HL-60 (cell line): ENCODE measurements around the gene TCF25.

ENCODE experiments used
- DNase-seq, 2 experiments: peaks; one replicate each; pipeline ENCODE4 v3.0.0-alpha.2; 2010 to 2020; ENCODE audit warnings: low read depth in 1 of 2, low spot score in 1 of 2
- H3K27ac ChIP-seq: fragments of 250-450 bp; sonication (Bioruptor Pico); replicated peaks from 2 replicates; pipeline ENCODE4 v1.5.1; 2020; ENCODE audit warnings: mild to moderate bottlenecking, moderate library complexity
- H3K27me3 ChIP-seq: fragments of 250-450 bp; sonication (Bioruptor Pico); 2 replicates; pipeline ENCODE4 v1.5.1; 2021; ENCODE audit warnings: mild to moderate bottlenecking, moderate library complexity; ENCODE audit not compliant: insufficient read depth, poor library complexity, severe bottlenecking
- H3K4me3 ChIP-seq: replicated peaks from 2 replicates; pipeline ENCODE4 v1.5.1; 2011; ENCODE audit warnings: mild to moderate bottlenecking, control low read depth, low read length; ENCODE audit not compliant: insufficient read depth
- GABPA ChIP-seq: IDR thresholded peaks from 2 replicates; pipeline ENCODE4 v1.6.1; 2012; ENCODE audit warnings: low read depth
- POLR2AphosphoS5 ChIP-seq: IDR thresholded peaks from 2 replicates; pipeline ENCODE4 v1.6.1; 2012; ENCODE audit warnings: low read depth
- SPI1 ChIP-seq: IDR thresholded peaks from 2 replicates; pipeline ENCODE4 v1.6.1; 2012; ENCODE audit warnings: low read depth, mild to moderate bottlenecking, borderline replicate concordance
- TF ChIP-seq, protein P1 (sequence below): IDR thresholded peaks from 2 replicates; pipeline ENCODE4 v1.6.1; 2012; ENCODE audit warnings: low read depth; ENCODE audit not compliant: insufficient replicate concordance
- TF ChIP-seq, protein P2 (sequence below): IDR thresholded peaks from one replicate; pipeline ENCODE4 v1.5.1; 2011; ENCODE audit warnings: low read length, control low read depth, inconsistent platforms; ENCODE audit not compliant: insufficient read depth

The TCF25 gene

DNA sequence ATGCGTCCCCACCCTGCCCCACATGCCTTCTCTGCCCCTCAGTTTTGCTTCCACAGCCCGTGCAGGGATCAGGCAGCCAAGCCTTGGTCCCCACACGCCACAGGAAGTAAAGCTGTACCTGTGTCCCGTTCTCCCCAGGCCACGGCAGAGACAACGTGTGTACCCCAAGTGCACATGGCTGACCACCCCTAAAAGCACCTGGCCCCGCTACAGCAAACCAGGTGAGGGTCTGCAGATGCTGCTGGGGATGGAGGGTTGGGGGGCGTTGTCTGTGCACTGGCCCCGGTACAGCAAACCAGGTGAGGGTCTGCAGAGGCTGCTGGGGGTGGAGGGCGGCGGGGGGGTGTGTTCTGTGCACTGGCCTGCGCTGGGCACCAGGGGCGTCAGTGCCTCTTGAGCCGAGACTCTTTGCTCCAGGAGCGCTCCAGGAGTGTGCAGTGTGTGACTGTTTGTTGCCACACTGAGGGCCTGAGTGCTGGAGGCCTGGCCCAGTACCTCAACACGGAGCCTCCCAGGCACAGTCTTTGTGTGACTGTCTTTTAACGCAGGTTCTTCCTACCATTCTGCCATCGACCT, 18.8 kb downstream of the TCF25 start:
- Histone ChIP-seq H3K4me3 (no peak overlapping the region), H3K27me3 (no peaks in the 10 kb centered on the region), H3K27ac (no peak overlapping the region)
- TF ChIP-seq, protein P1, sequence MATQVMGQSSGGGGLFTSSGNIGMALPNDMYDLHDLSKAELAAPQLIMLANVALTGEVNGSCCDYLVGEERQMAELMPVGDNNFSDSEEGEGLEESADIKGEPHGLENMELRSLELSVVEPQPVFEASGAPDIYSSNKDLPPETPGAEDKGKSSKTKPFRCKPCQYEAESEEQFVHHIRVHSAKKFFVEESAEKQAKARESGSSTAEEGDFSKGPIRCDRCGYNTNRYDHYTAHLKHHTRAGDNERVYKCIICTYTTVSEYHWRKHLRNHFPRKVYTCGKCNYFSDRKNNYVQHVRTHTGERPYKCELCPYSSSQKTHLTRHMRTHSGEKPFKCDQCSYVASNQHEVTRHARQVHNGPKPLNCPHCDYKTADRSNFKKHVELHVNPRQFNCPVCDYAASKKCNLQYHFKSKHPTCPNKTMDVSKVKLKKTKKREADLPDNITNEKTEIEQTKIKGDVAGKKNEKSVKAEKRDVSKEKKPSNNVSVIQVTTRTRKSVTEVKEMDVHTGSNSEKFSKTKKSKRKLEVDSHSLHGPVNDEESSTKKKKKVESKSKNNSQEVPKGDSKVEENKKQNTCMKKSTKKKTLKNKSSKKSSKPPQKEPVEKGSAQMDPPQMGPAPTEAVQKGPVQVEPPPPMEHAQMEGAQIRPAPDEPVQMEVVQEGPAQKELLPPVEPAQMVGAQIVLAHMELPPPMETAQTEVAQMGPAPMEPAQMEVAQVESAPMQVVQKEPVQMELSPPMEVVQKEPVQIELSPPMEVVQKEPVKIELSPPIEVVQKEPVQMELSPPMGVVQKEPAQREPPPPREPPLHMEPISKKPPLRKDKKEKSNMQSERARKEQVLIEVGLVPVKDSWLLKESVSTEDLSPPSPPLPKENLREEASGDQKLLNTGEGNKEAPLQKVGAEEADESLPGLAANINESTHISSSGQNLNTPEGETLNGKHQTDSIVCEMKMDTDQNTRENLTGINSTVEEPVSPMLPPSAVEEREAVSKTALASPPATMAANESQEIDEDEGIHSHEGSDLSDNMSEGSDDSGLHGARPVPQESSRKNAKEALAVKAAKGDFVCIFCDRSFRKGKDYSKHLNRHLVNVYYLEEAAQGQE, result no peak
- TF ChIP-seq GABPA (no peak), POLR2AphosphoS5 (no peak), SPI1 (no peak)
- TF ChIP-seq, protein P2, sequence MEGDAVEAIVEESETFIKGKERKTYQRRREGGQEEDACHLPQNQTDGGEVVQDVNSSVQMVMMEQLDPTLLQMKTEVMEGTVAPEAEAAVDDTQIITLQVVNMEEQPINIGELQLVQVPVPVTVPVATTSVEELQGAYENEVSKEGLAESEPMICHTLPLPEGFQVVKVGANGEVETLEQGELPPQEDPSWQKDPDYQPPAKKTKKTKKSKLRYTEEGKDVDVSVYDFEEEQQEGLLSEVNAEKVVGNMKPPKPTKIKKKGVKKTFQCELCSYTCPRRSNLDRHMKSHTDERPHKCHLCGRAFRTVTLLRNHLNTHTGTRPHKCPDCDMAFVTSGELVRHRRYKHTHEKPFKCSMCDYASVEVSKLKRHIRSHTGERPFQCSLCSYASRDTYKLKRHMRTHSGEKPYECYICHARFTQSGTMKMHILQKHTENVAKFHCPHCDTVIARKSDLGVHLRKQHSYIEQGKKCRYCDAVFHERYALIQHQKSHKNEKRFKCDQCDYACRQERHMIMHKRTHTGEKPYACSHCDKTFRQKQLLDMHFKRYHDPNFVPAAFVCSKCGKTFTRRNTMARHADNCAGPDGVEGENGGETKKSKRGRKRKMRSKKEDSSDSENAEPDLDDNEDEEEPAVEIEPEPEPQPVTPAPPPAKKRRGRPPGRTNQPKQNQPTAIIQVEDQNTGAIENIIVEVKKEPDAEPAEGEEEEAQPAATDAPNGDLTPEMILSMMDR, result no peak
- DNase-seq, result no peak

DNA sequence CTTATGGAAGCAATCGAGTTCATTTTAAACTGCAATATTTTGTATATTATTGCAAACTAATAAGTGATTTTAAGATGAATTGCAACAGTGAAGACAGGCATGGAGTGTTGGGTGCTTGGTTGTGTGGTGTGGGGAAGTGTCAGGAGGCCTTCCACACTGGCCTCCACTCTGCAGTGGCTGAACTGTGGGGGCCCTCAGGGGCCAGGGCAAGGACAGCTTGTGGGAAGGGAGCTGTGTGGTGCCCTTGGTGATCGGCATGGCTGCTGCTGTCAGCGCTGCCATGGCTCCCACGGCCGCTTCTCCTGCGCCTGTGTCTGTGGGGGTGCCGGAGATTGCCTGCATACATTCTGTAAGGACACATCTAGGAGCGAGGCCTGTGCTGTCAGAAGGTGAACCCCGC, 19.2 kb downstream of the TCF25 start:
- TF ChIP-seq, protein P1, result no peak
- TF ChIP-seq, protein P2, result no peak
- no peak for TF ChIP-seq POLR2AphosphoS5
- no peak for TF ChIP-seq GABPA
- TF ChIP-seq SPI1, result no peak
- H3K4me3 ChIP-seq, result no peak overlapping the region
- H3K27me3 ChIP-seq, result no peaks in the 10 kb centered on the region
- DNase-seq, result no peak
- no peak overlapping the region for H3K27ac ChIP-seq

DNA sequence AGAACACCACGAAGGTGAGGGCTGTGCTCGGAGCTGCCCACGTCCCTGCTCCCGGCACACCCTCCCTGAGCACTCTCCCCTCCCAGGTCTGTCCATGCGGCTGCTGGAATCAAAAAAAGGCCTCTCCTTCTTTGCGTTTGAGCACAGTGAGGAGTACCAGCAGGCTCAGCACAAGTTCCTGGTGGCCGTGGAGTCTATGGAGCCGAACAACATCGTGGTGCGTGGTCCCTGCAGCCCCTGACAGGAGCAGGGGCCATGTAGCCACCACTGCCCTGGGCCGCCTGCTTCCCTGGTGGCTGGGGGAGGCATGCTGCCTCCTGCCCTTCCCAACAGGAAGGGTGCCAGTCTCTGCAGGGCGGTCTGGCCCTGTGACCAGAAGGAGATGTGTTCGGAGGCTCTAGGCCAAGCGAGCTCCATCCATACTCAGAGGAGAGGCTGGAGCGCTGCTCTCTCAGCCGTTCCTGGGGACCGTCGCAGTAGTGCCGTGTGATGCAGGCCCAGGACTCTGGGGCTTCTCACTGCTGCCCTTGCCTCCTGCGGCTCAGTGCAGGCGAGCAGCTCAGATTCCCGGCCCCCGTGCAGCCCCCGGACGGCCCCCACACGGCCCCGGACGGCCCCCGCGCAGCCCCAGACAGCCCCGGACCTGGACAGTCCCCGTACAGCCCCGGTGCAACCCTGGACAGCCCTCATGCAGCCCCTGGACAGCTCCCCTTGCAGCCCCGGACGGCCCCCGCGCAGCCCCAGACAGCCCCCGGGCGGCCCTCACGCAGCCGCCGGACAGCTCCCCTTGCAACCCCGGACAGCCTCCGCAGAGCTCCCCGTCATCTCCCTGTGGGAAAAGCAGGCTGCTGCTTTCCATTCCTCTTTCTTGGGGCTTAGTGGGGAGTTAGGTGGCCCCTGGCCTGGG, 20.5 kb downstream of the TCF25 start:
- TF ChIP-seq SPI1 (no peak), GABPA (no peak), POLR2AphosphoS5 (no peak)
- TF ChIP-seq, protein P2, result no peak
- TF ChIP-seq, protein P1, result no peak
- no peaks in the 10 kb centered on the region for H3K27me3 ChIP-seq
- no peak for DNase-seq
- H3K4me3 ChIP-seq, result no peak overlapping the region
- H3K27ac ChIP-seq, result no peak overlapping the region
